Cardiac muscle cell (in vitro differentiated cells and primary cell): ENCODE measurements around the gene MYPN. TPM values are rescaled to one million over a fixed set of nuclear protein-coding genes. Genes with fewer than 3 reads are reported as not detected.

ENCODE experiments used
- DNase-seq, 2 donors: peaks; one replicate each; pipeline versions ENCODE4 v3.0.0 to v3.0.0-alpha.2; 2010 to 2017; ENCODE audit warnings: low read depth in 1 of 2, low spot score in 1 of 2
- H3K27ac ChIP-seq: fragments of 200-600 bp; sonication (generic); 2 replicates; pipeline ENCODE4 v1.5.1; 2016
- H3K27me3 ChIP-seq: fragments of 200-600 bp; sonication (generic); 2 replicates; pipeline ENCODE4 v1.6.0; 2016; ENCODE audit warnings: control low read depth
- H3K36me3 ChIP-seq: fragments of 200-600 bp; sonication (generic); 2 replicates; pipeline ENCODE4 v1.5.1; 2016; ENCODE audit warnings: control low read depth
- H3K4me1 ChIP-seq: fragments of 200-600 bp; sonication (generic); 2 replicates; pipeline ENCODE4 v1.8.1; 2017; ENCODE audit warnings: low read depth, mild to moderate bottlenecking, mixed run types
- H3K4me3 ChIP-seq: fragments of 200-600 bp; sonication (generic); 2 replicates; pipeline ENCODE4 v1.5.1; 2016; ENCODE audit warnings: mild to moderate bottlenecking
- H3K9me3 ChIP-seq: fragments of 200-600 bp; sonication (generic); 2 replicates; pipeline ENCODE4 v1.5.1; 2017; ENCODE audit warnings: low read depth, mild to moderate bottlenecking, control low read depth
- polyA plus RNA-seq: library from polyadenylated mRNA; unstranded; fragments of >200 nt; fragmentation: Nextera tagmentation; extraction: Ambion mirVana; gene quantifications from 2 replicates; pipeline ENCODE4 v1.2.1, GENCODE V29; 2016
- total RNA-seq: library from RNA; depleted of rRNA; stranded (reverse); fragments of >200 nt; gene quantifications from 2 replicates; pipeline ENCODE4 v1.2.3, GENCODE V29; 2016
- TF ChIP-seq, protein P1 (sequence below): IDR thresholded peaks from 2 replicates; pipeline ENCODE4 v1.5.1; 2012; ENCODE audit warnings: low read depth, mild to moderate bottlenecking, low read length

Gene MYPN
- total and polyA plus RNA-seq, 2 experiments from 2014 or later = 3.9 TPM

DNA sequence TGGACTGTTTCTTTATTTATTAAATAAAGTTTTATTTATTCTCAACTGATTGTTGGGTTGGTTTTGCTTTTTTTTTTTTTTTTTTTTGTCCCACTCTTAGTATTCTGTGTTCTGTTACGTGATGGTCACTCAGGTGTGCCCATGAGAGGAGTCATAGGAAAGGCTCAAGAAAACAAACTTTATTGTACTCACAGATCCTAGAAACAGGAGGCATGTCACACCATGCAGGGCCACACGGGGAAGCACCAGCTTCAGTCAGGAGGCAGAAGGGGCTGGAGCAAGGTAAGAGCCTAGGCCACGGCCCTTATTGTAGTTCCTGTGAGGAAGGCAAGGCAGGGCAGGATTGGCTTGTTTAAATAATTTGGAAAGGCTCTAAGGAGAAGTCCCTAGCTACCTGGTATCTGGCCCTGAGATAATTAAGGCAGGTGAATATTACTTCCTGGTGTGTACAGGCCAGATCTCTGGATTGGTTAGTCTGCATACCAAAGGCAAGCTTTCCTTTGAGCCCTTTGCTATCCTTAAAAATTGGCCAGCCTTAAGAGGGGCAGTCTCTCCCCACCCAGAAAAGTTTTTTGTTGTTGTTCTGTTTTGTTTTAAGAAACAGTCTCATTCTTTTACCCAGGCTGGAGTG is 114.4 kb downstream of the MYPN start:
- no peak for DNase-seq

DNA sequence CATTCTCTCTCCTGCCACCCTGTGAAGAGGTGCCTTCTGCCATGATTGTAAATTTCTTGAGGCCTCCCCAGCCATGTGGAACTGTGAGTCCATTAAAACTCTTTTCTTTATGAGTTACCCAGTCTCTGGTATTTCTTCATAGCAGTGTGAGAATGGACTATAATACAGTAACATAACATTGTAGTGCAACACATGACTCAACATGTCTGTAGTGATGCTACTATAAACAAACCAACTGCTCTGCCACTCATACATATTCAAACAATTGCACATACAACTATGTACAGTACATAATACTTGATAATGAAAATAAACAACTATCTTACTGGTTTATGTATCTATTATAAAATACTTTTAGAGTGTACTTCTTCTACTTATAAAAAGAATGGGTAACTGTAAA is 115.5 kb downstream of the MYPN start:
- TF ChIP-seq, protein P1, sequence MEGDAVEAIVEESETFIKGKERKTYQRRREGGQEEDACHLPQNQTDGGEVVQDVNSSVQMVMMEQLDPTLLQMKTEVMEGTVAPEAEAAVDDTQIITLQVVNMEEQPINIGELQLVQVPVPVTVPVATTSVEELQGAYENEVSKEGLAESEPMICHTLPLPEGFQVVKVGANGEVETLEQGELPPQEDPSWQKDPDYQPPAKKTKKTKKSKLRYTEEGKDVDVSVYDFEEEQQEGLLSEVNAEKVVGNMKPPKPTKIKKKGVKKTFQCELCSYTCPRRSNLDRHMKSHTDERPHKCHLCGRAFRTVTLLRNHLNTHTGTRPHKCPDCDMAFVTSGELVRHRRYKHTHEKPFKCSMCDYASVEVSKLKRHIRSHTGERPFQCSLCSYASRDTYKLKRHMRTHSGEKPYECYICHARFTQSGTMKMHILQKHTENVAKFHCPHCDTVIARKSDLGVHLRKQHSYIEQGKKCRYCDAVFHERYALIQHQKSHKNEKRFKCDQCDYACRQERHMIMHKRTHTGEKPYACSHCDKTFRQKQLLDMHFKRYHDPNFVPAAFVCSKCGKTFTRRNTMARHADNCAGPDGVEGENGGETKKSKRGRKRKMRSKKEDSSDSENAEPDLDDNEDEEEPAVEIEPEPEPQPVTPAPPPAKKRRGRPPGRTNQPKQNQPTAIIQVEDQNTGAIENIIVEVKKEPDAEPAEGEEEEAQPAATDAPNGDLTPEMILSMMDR = no peak

More for the DNA sequence above, 114.4 kb downstream of the MYPN start:
- no peaks in the 10 kb centered on the region for H3K9me3 ChIP-seq
- H3K4me3 ChIP-seq = no peak overlapping the region
- TF ChIP-seq, protein P1 = no peak
- H3K4me1 ChIP-seq = no peaks in the 10 kb centered on the region
- no peaks in the 10 kb centered on the region for H3K27me3 ChIP-seq
- H3K36me3 ChIP-seq = no peaks in the 10 kb centered on the region
- no peak overlapping the region for H3K27ac ChIP-seq

DNA sequence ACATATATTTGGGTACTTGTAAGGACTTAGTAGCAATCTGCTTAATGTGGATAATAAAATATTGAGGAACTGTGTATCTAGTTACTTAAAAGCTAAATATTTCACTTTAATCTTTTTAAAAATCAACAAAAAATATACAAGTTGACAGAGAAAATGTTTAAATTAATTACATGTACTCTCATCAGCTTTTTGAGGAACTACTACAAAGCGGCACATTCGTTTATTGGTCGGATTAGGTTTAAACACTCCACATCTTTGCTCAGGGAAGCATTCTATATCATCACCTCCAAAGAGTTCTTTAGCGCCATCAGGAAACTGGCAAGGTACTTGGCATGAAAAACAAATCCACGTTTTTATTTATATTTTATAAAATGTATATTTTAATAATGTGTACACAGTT is 121.0 kb downstream of the MYPN start:
- H3K27me3 ChIP-seq = peaks cover 32% of the 10 kb centered on the region

More for the DNA sequence above, 115.5 kb downstream of the MYPN start:
- Histone ChIP-seq H3K4me3 (no peak overlapping the region), H3K4me1 (no peaks in the 10 kb centered on the region), H3K36me3 (no peaks in the 10 kb centered on the region), H3K27ac (no peak overlapping the region), H3K9me3 (no peaks in the 10 kb centered on the region), H3K27me3 (peaks cover 5% of the 10 kb centered on the region)
- DNase-seq = no peak

DNA sequence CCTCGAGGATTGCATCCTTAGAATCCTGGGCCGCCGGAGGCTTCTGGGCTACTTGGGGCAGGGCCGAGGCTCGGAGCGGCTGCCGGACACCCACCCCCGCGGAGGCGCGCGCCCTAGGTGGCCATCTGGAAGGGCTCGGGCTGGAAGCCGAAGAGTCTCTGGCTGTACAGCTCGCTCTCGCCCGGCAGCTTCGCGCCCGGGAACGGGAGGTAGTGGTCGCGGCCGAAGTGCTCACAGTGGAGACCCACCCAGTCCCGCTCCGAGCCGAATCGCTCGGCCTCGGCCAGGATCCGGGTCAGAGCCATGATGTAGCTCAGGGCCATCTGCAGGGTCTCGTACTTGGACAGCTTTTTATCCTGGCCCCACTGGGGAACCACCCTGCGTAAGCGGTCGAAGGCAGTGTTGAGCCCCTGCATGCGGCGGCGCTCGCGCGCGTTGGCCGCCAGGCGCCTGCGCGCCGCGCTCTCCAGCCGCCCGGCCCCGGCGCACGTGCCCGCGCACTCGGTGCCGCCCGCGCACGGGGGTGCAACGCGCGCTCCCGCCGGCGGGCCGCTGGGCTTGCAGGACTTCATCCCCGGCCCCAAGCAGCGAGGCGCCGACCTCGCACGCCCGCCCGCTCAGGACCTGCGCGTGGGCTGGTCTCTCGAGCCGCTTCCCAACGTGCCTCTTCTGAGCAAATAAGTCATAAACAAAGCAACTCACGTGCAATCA is 122.0 kb downstream of the MYPN start:
- Histone ChIP-seq H3K27me3 (peaks cover 32% of the 10 kb centered on the region), H3K4me3 (peak overlapping the region; percentile 51), H3K36me3 (no peaks in the 10 kb centered on the region), H3K9me3 (no peaks in the 10 kb centered on the region), H3K4me1 (no peaks in the 10 kb centered on the region), H3K27ac (peak overlapping the region; percentile 80)
- TF ChIP-seq, protein P1 = peak; percentile 26
- peak; percentile 79 to 85 for DNase-seq

More for the DNA sequence above, 121.0 kb downstream of the MYPN start:
- DNase-seq = no peak
- Histone ChIP-seq H3K4me3 (no peak overlapping the region), H3K4me1 (no peaks in the 10 kb centered on the region), H3K9me3 (no peaks in the 10 kb centered on the region), H3K36me3 (no peaks in the 10 kb centered on the region), H3K27ac (no peak overlapping the region)
- TF ChIP-seq, protein P1 = no peak

DNA sequence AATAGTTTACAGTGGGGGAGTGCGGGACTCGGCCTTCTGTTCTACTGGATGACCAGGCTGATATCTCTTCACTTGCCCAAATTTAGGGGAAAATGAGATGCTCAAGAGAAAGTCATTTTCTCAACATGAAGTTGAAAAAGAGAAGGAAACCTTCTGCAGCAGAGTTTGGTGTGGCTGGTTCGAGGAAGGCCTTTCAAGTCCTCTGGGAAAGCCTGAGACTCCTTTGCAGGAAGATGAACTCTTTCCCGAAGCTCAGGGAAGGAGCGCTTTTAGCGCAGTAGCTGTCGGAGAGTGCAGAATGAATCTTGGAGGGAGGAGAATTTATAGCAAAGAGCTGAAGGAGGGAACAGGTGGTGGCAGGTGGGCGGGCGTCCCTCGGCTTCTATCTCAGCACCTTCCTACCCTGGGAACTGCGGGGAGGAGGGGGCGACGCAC is 122.5 kb downstream of the MYPN start, which contains the start of gene ATOH7:
Gene ATOH7, minus strand, starts transcription at position 297 of the 435 bp plus-strand sequence. CDS start 436 bp downstream, outside the sequence.
- DNase-seq = peak in 1 of 2 donors; percentile 34
- H3K9me3 ChIP-seq = no peaks in the 10 kb centered on the region
- H3K27me3 ChIP-seq = peaks cover 32% of the 10 kb centered on the region
- peak within 1 kb of the TSS; percentile 80 for H3K27ac ChIP-seq
- H3K4me1 ChIP-seq = no peaks in the 10 kb centered on the region
- H3K4me3 ChIP-seq = peak within 1 kb of the TSS; percentile 51
- no peaks in the 10 kb centered on the region for H3K36me3 ChIP-seq
- TF ChIP-seq, protein P1 = no peak
